22Rv1 (cell line): ENCODE measurements around the gene NUP42.

Experiments used
- H3K27ac ChIP-seq: fragments of 450-650 bp; 2 replicates; pipeline ENCODE4 v1.5.1; 2017
- CTCF ChIP-seq: fragments of 450-650 bp; IDR thresholded peaks from 2 replicates; pipeline ENCODE4 v1.5.1; 2017; ENCODE audit warnings: mild to moderate bottlenecking
- ZFX ChIP-seq: fragments of 450-650 bp; IDR thresholded peaks from 2 replicates; pipeline ENCODE4 v1.6.1; 2017; ENCODE audit warnings: antibody characterized with exemption, borderline replicate concordance

Gene NUP42

DNA sequence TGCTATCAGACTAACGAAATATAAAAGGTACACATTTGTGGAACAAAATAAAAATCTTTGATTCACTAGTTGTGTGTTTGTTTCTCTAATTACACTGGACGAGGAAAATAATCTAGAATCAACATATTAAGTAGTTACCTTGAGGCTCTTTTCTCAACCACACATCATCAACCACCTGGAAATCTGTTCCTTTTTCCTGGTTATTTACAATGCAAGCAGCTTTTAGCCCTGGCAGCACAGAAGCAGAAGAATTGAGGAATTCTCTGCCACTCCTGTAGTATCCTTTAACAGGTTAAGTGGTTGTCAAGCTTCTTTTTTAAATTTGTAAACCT lies 23.7 kb downstream of the NUP42 start:
- no peak overlapping the region for H3K27ac ChIP-seq

GRCh38 chr7:23205909-23206767 lies 24.3 kb downstream of the NUP42 start:
- TF ChIP-seq CTCF (no peak), ZFX (no peak)
- H3K27ac ChIP-seq = no peak overlapping the region

More for the DNA sequence above, 23.7 kb downstream of the NUP42 start:
- TF ChIP-seq ZFX (no peak), CTCF (no peak)

DNA sequence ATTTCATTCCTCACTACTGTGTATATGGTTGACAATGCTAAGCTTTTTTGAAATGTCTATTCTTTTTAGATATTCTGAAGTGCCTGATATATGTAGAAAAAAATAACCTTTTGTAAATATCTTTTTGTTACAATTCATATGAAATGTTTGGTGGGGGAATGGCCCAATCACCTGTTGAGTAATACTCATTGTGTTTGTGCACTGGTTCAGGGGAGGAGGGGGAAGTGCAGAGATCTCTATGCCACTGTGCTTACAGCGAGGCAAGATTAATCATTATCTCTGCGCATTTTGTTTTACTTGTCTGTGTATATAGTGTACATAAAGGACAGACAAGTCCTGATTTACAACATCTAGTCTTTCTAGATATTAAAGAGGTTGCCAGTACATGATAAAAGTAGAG lies 25.2 kb downstream of the NUP42 start:
- no peak for TF ChIP-seq CTCF
- TF ChIP-seq ZFX = no peak
- peak overlapping the region; percentile 3; the same call in 1 of the 2 replicates for H3K27ac ChIP-seq

DNA sequence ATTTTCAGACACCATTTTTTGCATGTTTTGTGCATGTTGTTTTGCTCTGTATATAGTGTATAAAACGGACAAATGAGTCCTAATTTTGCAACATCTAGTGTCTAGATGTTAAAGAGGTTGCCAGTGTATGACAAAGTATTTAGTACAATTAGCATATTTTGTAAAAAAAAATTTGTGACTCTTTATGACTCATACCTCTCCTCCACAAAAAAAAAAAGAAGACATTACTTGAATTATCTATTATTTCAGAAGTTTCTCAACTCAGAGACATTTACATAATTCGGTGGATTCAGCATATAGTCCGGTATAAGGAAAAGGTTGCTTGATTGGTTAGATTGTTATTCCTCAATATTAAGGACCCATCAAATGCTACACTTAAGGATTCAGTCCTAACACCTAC lies 26.0 kb downstream of the NUP42 start:
- TF ChIP-seq ZFX (no peak), CTCF (no peak)

DNA sequence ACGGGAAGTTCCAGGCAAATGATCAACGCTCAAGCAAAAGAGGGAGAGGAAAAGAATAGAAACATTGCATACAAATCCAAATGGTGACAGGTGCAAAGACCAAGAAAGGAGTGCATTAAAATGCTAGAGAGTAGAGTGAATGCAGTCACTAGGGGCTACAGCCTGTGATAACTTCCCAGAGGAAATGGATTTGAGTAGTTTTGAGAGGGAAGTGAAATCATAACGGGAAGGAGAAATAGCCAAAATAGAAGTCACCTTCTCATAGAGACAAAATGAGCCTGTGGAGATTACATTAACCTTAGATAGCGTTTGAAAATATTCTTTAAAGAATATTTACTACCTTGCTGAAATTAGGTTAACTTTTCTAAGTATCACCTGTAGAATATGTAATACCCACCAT lies 26.5 kb downstream of the NUP42 start:
- no peak overlapping the region for H3K27ac ChIP-seq
- no peak for TF ChIP-seq ZFX
- TF ChIP-seq CTCF = no peak

More for the DNA sequence above, 26.0 kb downstream of the NUP42 start:
- no peak overlapping the region for H3K27ac ChIP-seq

DNA sequence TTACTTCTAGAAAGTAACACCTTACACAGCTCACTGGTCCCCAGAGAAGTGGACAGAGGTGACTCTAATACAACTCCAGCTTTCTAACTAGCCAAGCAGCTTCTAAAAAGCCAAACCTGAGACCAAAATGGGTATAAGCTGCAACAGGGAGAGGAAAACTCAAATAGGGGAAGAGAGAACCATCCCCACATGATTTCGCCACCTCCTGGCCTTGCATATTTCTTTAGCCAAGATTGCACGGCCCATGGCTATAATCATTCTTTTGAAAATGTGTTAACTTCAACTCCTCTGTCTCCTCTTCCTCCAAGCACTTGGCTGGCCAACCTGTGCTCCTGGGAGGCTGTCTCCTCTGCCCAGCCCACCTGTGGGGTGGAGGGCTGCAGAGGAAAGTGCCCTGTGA lies 28.7 kb downstream of the NUP42 start:
- H3K27ac ChIP-seq = no peak overlapping the region
- TF ChIP-seq CTCF (no peak), ZFX (no peak)

DNA sequence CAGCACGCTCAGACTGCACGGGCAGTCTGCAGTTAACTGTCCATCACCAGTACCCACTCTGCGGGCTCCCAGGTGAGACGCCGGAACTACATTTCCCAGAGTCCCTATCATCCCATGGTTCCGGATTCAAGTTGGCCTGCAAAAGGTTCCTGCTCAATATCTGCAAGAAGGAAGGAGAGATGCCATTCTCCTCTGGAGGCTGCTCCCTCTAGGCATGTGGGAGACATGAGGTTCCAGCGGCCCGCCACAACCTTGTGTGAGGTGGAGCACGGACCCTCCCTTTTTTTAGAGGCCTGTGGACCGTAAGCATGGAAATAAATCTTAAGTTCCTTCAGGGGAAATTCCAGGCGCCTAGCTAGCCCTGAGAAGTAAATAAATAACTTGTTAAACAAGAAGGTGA lies 29.7 kb downstream of the NUP42 start:
- TF ChIP-seq CTCF = no peak
- TF ChIP-seq ZFX = no peak
- peak overlapping the region; percentile 59 for H3K27ac ChIP-seq
